ENCODE results near the gene SYK.

The SYK gene

GRCh38 chr9:90939351-90939750 is 137.7 kb downstream of the SYK start:
- H3K36me3 Mint-ChIP-seq (ENCODE audit: insufficient read depth), result no peaks in the 10 kb centered on the region
- no peaks in the 10 kb centered on the region for H3K9me3 Mint-ChIP-seq
- ATAC-seq (replicated peaks; ENCODE audit: extremely low read depth, poor library complexity, severe bottlenecking), result no peak
- H3K27ac Mint-ChIP-seq (ENCODE audit: low read depth), result no peak overlapping the region
- DNase-seq (ENCODE audit: low spot score in 2 of 2), result no peak
- H3K27me3 Mint-ChIP-seq, result peaks cover 47% of the 10 kb centered on the region
- no peaks in the 10 kb centered on the region for H3K4me1 Mint-ChIP-seq
- H3K4me3 Mint-ChIP-seq, result no peak overlapping the region

DNA sequence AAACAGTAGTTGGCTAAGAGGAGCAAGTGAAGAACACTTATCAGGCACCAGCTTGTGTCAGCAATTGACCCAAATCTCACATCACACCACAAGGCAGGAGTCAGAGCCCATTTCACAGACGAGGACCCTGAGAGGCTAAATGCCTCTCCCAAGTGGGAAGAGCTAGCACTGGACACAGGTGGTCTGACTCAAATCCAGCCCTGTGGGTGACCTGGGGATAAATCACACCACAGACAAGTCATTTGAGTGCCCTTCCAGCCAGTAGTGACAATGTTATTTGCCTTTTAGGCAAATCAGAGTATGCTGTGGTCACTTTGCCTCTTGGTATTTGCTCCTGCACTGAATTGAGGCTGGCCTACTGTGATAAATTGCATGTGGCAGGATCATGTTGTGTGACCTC is 138.7 kb downstream of the SYK start:
- H3K36me3 Mint-ChIP-seq (ENCODE audit: insufficient read depth), result no peaks in the 10 kb centered on the region
- no peak for DNase-seq (ENCODE audit: low spot score in 2 of 2)
- H3K4me1 Mint-ChIP-seq, result no peaks in the 10 kb centered on the region
- no peak overlapping the region for H3K4me3 Mint-ChIP-seq
- no peak for ATAC-seq (replicated peaks; ENCODE audit: extremely low read depth, poor library complexity, severe bottlenecking)
- no peak overlapping the region for H3K27ac Mint-ChIP-seq (ENCODE audit: low read depth)
- H3K27me3 Mint-ChIP-seq, result peaks cover 56% of the 10 kb centered on the region
- H3K9me3 Mint-ChIP-seq, result no peaks in the 10 kb centered on the region

GRCh38 chr9:90941661-90942060 is 140.0 kb downstream of the SYK start:
- no peaks in the 10 kb centered on the region for H3K9me3 Mint-ChIP-seq
- no peak overlapping the region for H3K4me3 Mint-ChIP-seq
- no peaks in the 10 kb centered on the region for H3K4me1 Mint-ChIP-seq
- peaks cover 65% of the 10 kb centered on the region for H3K27me3 Mint-ChIP-seq
- no peak for ATAC-seq (replicated peaks; ENCODE audit: extremely low read depth, poor library complexity, severe bottlenecking)
- no peak overlapping the region for H3K27ac Mint-ChIP-seq (ENCODE audit: low read depth)
- no peaks in the 10 kb centered on the region for H3K36me3 Mint-ChIP-seq (ENCODE audit: insufficient read depth)
- no peak for DNase-seq (ENCODE audit: low spot score in 2 of 2)

- DNase-seq (ENCODE audit: low spot score in 2 of 2) (no peak), ATAC-seq (replicated peaks; ENCODE audit: extremely low read depth, poor library complexity, severe bottlenecking) (no peak)
- Mint-ChIP-seq H3K27ac (ENCODE audit: low read depth) (no peak overlapping the region), H3K36me3 (ENCODE audit: insufficient read depth) (no peaks in the 10 kb centered on the region), H3K4me3 (no peak overlapping the region), H3K4me1 (no peaks in the 10 kb centered on the region), H3K9me3 (no peaks in the 10 kb centered on the region), H3K27me3 (peaks cover 65% of the 10 kb centered on the region)
Measured at GRCh38 chr9:90942555-90942954, 140.9 kb downstream of the SYK start.

DNA sequence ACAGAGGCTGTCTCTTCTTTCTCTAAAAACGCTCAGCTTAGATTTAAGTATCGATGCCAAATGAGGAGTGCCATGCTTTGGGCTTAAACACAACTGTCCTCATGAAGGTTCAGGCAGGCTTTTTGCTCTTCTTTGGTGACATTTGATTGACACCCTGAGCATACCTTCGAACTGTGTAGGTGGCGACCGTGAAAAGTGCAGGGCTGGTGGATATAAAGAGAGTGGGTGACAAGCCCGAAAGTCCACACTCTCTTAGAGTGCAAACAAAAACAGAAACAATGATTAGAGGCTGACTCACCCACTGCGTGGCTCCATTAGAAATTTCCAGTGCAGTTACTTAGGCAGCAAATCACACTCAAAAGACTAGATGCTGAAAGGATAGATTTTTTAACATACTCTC is 141.7 kb downstream of the SYK start:
- DNase-seq (ENCODE audit: low spot score in 2 of 2) (no peak), ATAC-seq (replicated peaks; ENCODE audit: extremely low read depth, poor library complexity, severe bottlenecking) (no peak)
- Mint-ChIP-seq H3K9me3 (no peaks in the 10 kb centered on the region), H3K27ac (ENCODE audit: low read depth) (no peak overlapping the region), H3K4me1 (no peaks in the 10 kb centered on the region), H3K4me3 (no peak overlapping the region), H3K27me3 (peaks cover 70% of the 10 kb centered on the region), H3K36me3 (ENCODE audit: insufficient read depth) (no peaks in the 10 kb centered on the region)

DNA sequence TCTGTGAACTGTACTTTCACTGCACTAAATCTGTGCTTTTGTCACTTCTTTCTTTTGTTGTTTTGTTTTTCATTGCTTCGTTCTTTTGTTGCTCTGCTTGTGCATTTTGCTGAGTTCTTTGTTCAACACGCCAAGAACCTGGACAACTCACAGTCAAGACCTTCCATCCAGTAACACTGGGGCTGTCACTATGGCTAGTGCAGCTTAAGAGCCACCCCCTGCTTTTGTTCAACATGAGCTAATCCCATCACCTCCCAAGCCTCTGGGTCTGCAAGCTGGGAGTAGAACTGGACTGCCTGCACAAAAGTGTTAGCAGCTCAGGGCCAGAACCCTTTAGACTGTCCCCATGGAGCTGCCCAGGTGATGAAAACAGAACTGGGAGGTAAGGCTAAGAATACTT is 143.7 kb downstream of the SYK start:
- Mint-ChIP-seq H3K27ac (ENCODE audit: low read depth) (no peak overlapping the region), H3K4me3 (no peak overlapping the region), H3K9me3 (no peaks in the 10 kb centered on the region), H3K36me3 (ENCODE audit: insufficient read depth) (no peaks in the 10 kb centered on the region), H3K4me1 (no peaks in the 10 kb centered on the region), H3K27me3 (peaks cover 69% of the 10 kb centered on the region)
- DNase-seq (ENCODE audit: low spot score in 2 of 2) (no peak), ATAC-seq (replicated peaks; ENCODE audit: extremely low read depth, poor library complexity, severe bottlenecking) (no peak)

DNA sequence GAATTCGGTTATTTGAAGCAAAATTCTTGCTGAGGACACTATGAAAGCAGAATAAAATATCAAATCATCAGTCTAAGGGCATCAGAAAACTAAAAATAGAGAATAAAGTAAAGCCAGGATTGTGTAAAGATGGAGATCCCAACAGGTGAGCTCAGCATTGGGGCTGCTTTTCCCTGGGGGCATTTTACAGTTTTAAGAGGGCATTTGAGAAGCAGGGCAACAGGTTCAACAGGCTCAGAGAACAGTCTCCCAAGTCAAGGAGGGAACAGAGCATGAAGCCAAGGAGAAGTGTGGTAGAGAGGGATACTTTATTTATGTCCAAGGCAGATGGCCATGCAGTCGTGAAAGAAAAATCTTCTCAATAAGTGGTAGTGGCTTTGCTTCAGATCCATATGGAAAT is 145.4 kb downstream of the SYK start:
- Mint-ChIP-seq H3K4me3 (no peak overlapping the region), H3K27me3 (peaks cover 53% of the 10 kb centered on the region), H3K9me3 (no peaks in the 10 kb centered on the region), H3K27ac (ENCODE audit: low read depth) (no peak overlapping the region), H3K36me3 (ENCODE audit: insufficient read depth) (no peaks in the 10 kb centered on the region), H3K4me1 (no peaks in the 10 kb centered on the region)
- no peak for ATAC-seq (replicated peaks; ENCODE audit: extremely low read depth, poor library complexity, severe bottlenecking)
- no peak for DNase-seq (ENCODE audit: low spot score in 2 of 2)

Data from central memory CD8-positive, alpha-beta T cell (primary cell).